ENCODE measurements around the gene HPS3.

GRCh38 chr3:149085828-149086231 lies 43.6 kb upstream of the HPS3 start:
- TF ChIP-seq POLR2A (IDR thresholded peaks at IDR 0.05; ENCODE audit: low read length), result no peak
- peak; percentile 95 for TF ChIP-seq GATA1 (IDR thresholded peaks at IDR 0.05; ENCODE audit: low read depth, low read length)

Measured in erythroblast (primary cell).